ENCODE data around the gene CACNA1D. TPM values are rescaled to one million over a fixed set of nuclear protein-coding genes. Genes with fewer than 3 reads are reported as not detected.

Gene CACNA1D
- total and polyA plus RNA-seq, 9 of the 15 experiments (the other 6 are each of a cell fraction or from before 2014, with no cell fraction given), result 0.29 TPM; not detected in 8

- in situ Hi-C loops (cut with MboI), result no loop called here
- ChIA-PET CTCF (ENCODE audit: low intra/inter-chr PET ratio) (no interaction called here), POLR2A (interaction anchor here (0.7 kb wide), 1 partner anchor 36 kb away, joined by 3 read pairs; no protein-coding TSS in a partner anchor)
- no peak overlapping the region for H3K4me3 ChIP-seq
- H4K20me1 ChIP-seq (replicated peaks; ENCODE audit: control insufficient read depth, insufficient read depth, low read length), result no peaks in the 10 kb centered on the region
- no peak overlapping the region for H2AFZ ChIP-seq (ENCODE audit: low read depth, low read length)
- ATAC-seq, result no peak
- FAIRE-seq, result no peak
- no peaks in the 10 kb centered on the region for H3K36me3 ChIP-seq (ENCODE audit: control insufficient read depth, insufficient read depth, low read length)
- intact Hi-C loops (cut with micrococcal nuclease), result no loop called here
- TF ChIP-seq ZNF592 (IDR thresholded peaks at IDR 0.05) (no peak), PRDM10 (IDR thresholded peaks at IDR 0.05; ENCODE audit: partially characterized antibody) (no peak), ZNF507 (tag; conservative IDR thresholded peaks at IDR 0.05) (no peak), NR2C2 (CRISPR knock-in tag; IDR thresholded peaks at IDR 0.05) (no peak), NR2C2 (tag; IDR thresholded peaks at IDR 0.05) (no peak), ZNF263 (CRISPR knock-in tag; IDR thresholded peaks at IDR 0.05; ENCODE audit: borderline replicate concordance) (no peak)
- WGBS (ENCODE audit: insufficient coverage, low coverage, missing lambda C conversion rate), result 0% methylated on average over 3 of the region's 15 CpGs
- no peaks in the 10 kb centered on the region for H3K9me3 ChIP-seq (replicated peaks; ENCODE audit: control insufficient read depth, insufficient read depth, low read depth, low read length)
- H3K9me1 ChIP-seq (ENCODE audit: control insufficient read depth, insufficient read depth, low read length), result no peaks in the 10 kb centered on the region
- H3K79me2 ChIP-seq (ENCODE audit: control insufficient read depth, insufficient read depth, low read length), result no peaks in the 10 kb centered on the region
- no peak for DNase-seq (ENCODE audit: extremely low read depth in 1 of 4, low spot score in 3 of 4)
- no peak overlapping the region for H3K27ac ChIP-seq (ENCODE audit: extremely low read depth, low read depth, low read length)
- no peak overlapping the region for H3K9ac ChIP-seq (ENCODE audit: insufficient read depth in 1 of 2, low read depth in 2 of 2, low read length in 2 of 2)
- peaks cover 16 to 82% of the 10 kb centered on the region in 2 experiments; a peak in 4 of 5 replicates for H3K27me3 ChIP-seq (ENCODE audit: control insufficient read depth in 2 of 2, insufficient read depth in 2 of 2, low read length in 2 of 2)
- no peak overlapping the region for H3K4me2 ChIP-seq (ENCODE audit: insufficient read depth, low read length)
- no peaks in the 10 kb centered on the region; a peak in 1 of 5 replicates for H3K4me1 ChIP-seq (replicated peaks in 1 of 2; ENCODE audit: control insufficient read depth in 2 of 2, insufficient read depth in 2 of 2, low read length in 2 of 2)
- no TSS peak for BruUV-seq (replicated peaks)
Measured at GRCh38 chr3:53807117-53807810, 312.9 kb downstream of the CACNA1D start.

All from K562 (cell line).